ENCODE results near the gene ZBTB18. TPM values are rescaled to one million over a fixed set of nuclear protein-coding genes. Genes with fewer than 3 reads are reported as not detected.

The ZBTB18 gene
- total RNA-seq, 4 donors from 2014 or later = 3.8 to 8.8 (median 6.7) TPM

- TF ChIP-seq POLR2A (IDR thresholded peaks at IDR 0.05) = no peak
- no peak for TF ChIP-seq CTCF (IDR thresholded peaks at IDR 0.05)
- Histone ChIP-seq H3K4me1 (no peaks in the 10 kb centered on the region), H3K27ac (no peak overlapping the region), H3K27me3 (peaks cover 0 to 31% (median 2%) of the 10 kb centered on the region in 4 donors), H3K9me3 (no peaks in the 10 kb centered on the region), H3K4me3 (no peak overlapping the region), H3K36me3 (no peaks in the 10 kb centered on the region)
- intact Hi-C loops (cut with DNase I) = no loop called here
- no peak for DNase-seq
- WGBS, 2 donors = 81 to 84% methylated on average over 10 of the region's 10 CpGs
Measured at GRCh38 chr1:244102046-244102445, 51.0 kb downstream of the ZBTB18 start.

- no peaks in the 10 kb centered on the region for H3K9me3 ChIP-seq
- WGBS, 2 donors = 50 to 62% methylated on average over 1 to 12 of the region's 14 CpGs
- H3K4me3 ChIP-seq = no peak overlapping the region
- H3K4me1 ChIP-seq = no peaks in the 10 kb centered on the region
- TF ChIP-seq CTCF (IDR thresholded peaks at IDR 0.05) = no peak
- no peak for TF ChIP-seq POLR2A (IDR thresholded peaks at IDR 0.05)
- peaks cover 0 to 31% (median 2%) of the 10 kb centered on the region in 4 donors for H3K27me3 ChIP-seq
- DNase-seq = no peak
- H3K36me3 ChIP-seq = no peaks in the 10 kb centered on the region
- intact Hi-C loops (cut with DNase I) = no loop called here
- no peak overlapping the region for H3K27ac ChIP-seq
Measured at GRCh38 chr1:244102468-244102867, 51.4 kb downstream of the ZBTB18 start.

- peaks cover 0 to 24% (median under 1%) of the 10 kb centered on the region in 4 donors for H3K27me3 ChIP-seq
- no peaks in the 10 kb centered on the region for H3K9me3 ChIP-seq
- TF ChIP-seq CTCF (IDR thresholded peaks at IDR 0.05) (no peak), POLR2A (IDR thresholded peaks at IDR 0.05) (no peak)
- no peak overlapping the region for H3K27ac ChIP-seq
- H3K4me3 ChIP-seq = no peak overlapping the region
- no peaks in the 10 kb centered on the region for H3K4me1 ChIP-seq
- DNase-seq = no peak
- no peaks in the 10 kb centered on the region for H3K36me3 ChIP-seq
- intact Hi-C loops (cut with DNase I) = no loop called here
- WGBS, 2 donors = 59 to 67% methylated on average over 10 of the region's 10 CpGs
Measured at GRCh38 chr1:244104309-244105060, 53.4 kb downstream of the ZBTB18 start.

GRCh38 chr1:244106176-244106575 is 55.1 kb downstream of the ZBTB18 start:
- intact Hi-C loops (cut with DNase I) = no loop called here
- no peaks in the 10 kb centered on the region for H3K9me3 ChIP-seq

More at GRCh38 chr1:244106176-244106575, 55.1 kb downstream of the ZBTB18 start:
- H3K4me1 ChIP-seq = no peaks in the 10 kb centered on the region
- H3K27me3 ChIP-seq = peaks cover 0 to 21% (median 0%) of the 10 kb centered on the region in 4 donors
- no peak for TF ChIP-seq CTCF (IDR thresholded peaks at IDR 0.05)
- no peak for TF ChIP-seq POLR2A (IDR thresholded peaks at IDR 0.05)
- DNase-seq = no peak
- H3K4me3 ChIP-seq = no peak overlapping the region
- H3K27ac ChIP-seq = no peak overlapping the region
- WGBS, 2 donors = 61 to 63% methylated on average over 3 of the region's 3 CpGs
- no peaks in the 10 kb centered on the region for H3K36me3 ChIP-seq

Small RNA genes lying within 50 kb of the gene (small RNA-seq; reads per million reads assigned to genes)
- 0 reads per million in 4 donors for gene RN7SL148P

Other genes with a start within 250 kb of the ZBTB18 start
- 10 to 100 TPM in 2 of 4 donors, 1 to 10 TPM in 2; 2.0 to 32.2 (median 9.3) TPM for gene AKT3, start 201.0 kb upstream of the ZBTB18 start, total RNA-seq